DND-41 (cell line): ENCODE measurements around the gene ARHGAP8.

Source experiments
- ATAC-seq: fragments of 200-7000 bp; cut with Tn5 transposase; 3 replicates; pipeline ENCODE4 v1.9.1; 2021; ENCODE audit warnings: low read depth; ENCODE audit not compliant: insufficient read depth
- DNase-seq: peaks from one replicate; pipeline ENCODE4 v3.0.0-alpha.2; 2020
- H2AFZ ChIP-seq: 2 replicates; pipeline ENCODE4 v1.6.0; 2012; ENCODE audit warnings: low read depth, low read length
- H3K27ac ChIP-seq: 2 replicates; pipeline ENCODE4 v1.5.1; 2012; ENCODE audit warnings: low read length, inconsistent platforms
- H3K27me3 ChIP-seq: fragments of 200-600 bp; sonication (generic); 2 replicates; pipeline ENCODE4 v1.6.0; 2012; ENCODE audit warnings: low read length, mild to moderate bottlenecking, inconsistent platforms; ENCODE audit not compliant: insufficient read depth, poor library complexity
- H3K36me3 ChIP-seq: 2 replicates; pipeline ENCODE4 v1.5.1; 2012; ENCODE audit warnings: low read length, inconsistent platforms; ENCODE audit not compliant: insufficient read depth
- H3K4me1 ChIP-seq: 2 replicates; pipeline ENCODE4 v1.5.1; 2012; ENCODE audit warnings: mild to moderate bottlenecking, low read length; ENCODE audit not compliant: insufficient read depth
- H3K4me2 ChIP-seq: 2 replicates; pipeline ENCODE4 v1.6.0; 2012; ENCODE audit warnings: mild to moderate bottlenecking, moderate library complexity, low read length, inconsistent platforms; ENCODE audit not compliant: insufficient read depth
- H3K4me3 ChIP-seq, 2 experiments: fragments of 200-600 bp in 1 of 2; shearing (Covaris generic) in 1 of 2; 2 replicates each; pipeline ENCODE4 v1.5.1; 2012 to 2016; ENCODE audit warnings: inconsistent platforms in 2 of 2, low read length in 2 of 2, mild to moderate bottlenecking in 2 of 2, low read depth in 1 of 2, moderate library complexity in 1 of 2
- H3K79me2 ChIP-seq: 2 replicates; pipeline ENCODE4 v1.6.0; 2012; ENCODE audit warnings: low read length, inconsistent platforms; ENCODE audit not compliant: insufficient read depth
- H3K9ac ChIP-seq: 2 replicates; pipeline ENCODE4 v1.6.0; 2012; ENCODE audit warnings: low read depth, mild to moderate bottlenecking, inconsistent platforms, low read length, moderate library complexity
- H3K9me3 ChIP-seq: 2 replicates; pipeline ENCODE4 v1.5.1; 2012; ENCODE audit warnings: low read length, moderate library complexity, mild to moderate bottlenecking, inconsistent platforms; ENCODE audit not compliant: insufficient read depth, severe bottlenecking
- H4K20me1 ChIP-seq: 2 replicates; pipeline ENCODE4 v1.6.0; 2012; ENCODE audit warnings: low read length; ENCODE audit not compliant: insufficient read depth
- EZH2 ChIP-seq: IDR thresholded peaks from 3 replicates; pipeline ENCODE4 v1.6.1; 2012; ENCODE audit warnings: borderline replicate concordance, low read depth, mild to moderate bottlenecking, moderate library complexity, low read length, inconsistent platforms; ENCODE audit not compliant: severe bottlenecking
- TF ChIP-seq, protein P1 (sequence below): IDR thresholded peaks from 2 replicates; pipeline ENCODE4 v1.5.1; 2012; ENCODE audit warnings: borderline replicate concordance, low read length, moderate library complexity, mild to moderate bottlenecking; ENCODE audit not compliant: poor library complexity, severe bottlenecking; ENCODE audit errors: extremely low read depth

Gene ARHGAP8

DNA sequence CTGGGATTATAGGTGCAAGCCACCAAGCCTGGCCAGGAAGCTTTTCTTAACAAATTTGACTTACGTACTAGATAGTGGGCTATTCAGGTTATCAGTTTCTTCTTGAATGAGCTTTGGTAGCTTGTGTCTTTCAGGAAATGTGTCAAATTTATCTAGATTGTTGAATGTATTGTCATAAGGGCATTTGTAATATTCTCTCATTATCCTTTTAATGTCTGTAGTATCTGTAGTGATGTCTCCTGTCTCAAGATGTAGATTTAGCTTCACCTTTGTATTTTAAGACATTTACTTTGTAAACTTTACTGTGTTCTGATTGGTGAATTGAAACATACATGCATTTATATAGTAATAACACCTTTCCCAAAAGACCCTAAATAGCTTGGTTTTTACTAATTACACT, 20.7 kb downstream of the ARHGAP8 start:
- TF ChIP-seq, protein P1, sequence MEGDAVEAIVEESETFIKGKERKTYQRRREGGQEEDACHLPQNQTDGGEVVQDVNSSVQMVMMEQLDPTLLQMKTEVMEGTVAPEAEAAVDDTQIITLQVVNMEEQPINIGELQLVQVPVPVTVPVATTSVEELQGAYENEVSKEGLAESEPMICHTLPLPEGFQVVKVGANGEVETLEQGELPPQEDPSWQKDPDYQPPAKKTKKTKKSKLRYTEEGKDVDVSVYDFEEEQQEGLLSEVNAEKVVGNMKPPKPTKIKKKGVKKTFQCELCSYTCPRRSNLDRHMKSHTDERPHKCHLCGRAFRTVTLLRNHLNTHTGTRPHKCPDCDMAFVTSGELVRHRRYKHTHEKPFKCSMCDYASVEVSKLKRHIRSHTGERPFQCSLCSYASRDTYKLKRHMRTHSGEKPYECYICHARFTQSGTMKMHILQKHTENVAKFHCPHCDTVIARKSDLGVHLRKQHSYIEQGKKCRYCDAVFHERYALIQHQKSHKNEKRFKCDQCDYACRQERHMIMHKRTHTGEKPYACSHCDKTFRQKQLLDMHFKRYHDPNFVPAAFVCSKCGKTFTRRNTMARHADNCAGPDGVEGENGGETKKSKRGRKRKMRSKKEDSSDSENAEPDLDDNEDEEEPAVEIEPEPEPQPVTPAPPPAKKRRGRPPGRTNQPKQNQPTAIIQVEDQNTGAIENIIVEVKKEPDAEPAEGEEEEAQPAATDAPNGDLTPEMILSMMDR = no peak
- TF ChIP-seq EZH2 = no peak
- Histone ChIP-seq H3K4me3 (no peak overlapping the region), H2AFZ (no peak overlapping the region), H4K20me1 (no peaks in the 10 kb centered on the region), H3K4me1 (no peaks in the 10 kb centered on the region), H3K36me3 (no peaks in the 10 kb centered on the region), H3K79me2 (no peaks in the 10 kb centered on the region), H3K27me3 (no peaks in the 10 kb centered on the region), H3K4me2 (no peak overlapping the region), H3K9ac (no peak overlapping the region), H3K27ac (no peak overlapping the region), H3K9me3 (peaks cover 18% of the 10 kb centered on the region)
- ATAC-seq (no peak), DNase-seq (no peak)

DNA sequence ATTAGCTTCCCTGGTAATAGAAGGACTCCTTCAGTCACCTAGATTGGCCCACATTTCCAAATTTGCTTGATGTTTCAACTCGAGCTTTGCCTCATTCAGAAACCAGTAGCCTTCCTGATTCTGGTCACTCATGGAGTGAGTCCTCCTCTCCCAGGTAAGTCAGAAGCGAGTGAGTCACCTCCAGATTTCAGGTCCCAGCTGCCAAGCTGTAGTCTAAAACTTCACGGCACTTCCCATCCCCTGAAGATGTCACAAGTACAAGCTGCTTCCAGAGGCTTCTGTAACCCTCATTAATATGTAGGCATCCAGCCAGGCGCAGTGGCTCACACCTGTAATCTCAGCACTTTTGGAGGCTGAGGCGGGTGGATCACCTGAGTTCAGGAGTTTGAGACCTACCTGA, 23.5 kb downstream of the ARHGAP8 start:
- H3K9ac ChIP-seq = no peak overlapping the region
- H4K20me1 ChIP-seq = no peaks in the 10 kb centered on the region
- no peak for DNase-seq
- ATAC-seq = no peak
- H3K27ac ChIP-seq = no peak overlapping the region
- no peaks in the 10 kb centered on the region for H3K79me2 ChIP-seq
- no peaks in the 10 kb centered on the region for H3K36me3 ChIP-seq
- TF ChIP-seq EZH2 = no peak
- TF ChIP-seq, protein P1 = no peak
- no peak overlapping the region for H2AFZ ChIP-seq
- peaks cover 18% of the 10 kb centered on the region for H3K9me3 ChIP-seq
- H3K4me2 ChIP-seq = no peak overlapping the region
- no peaks in the 10 kb centered on the region for H3K27me3 ChIP-seq
- no peak overlapping the region for H3K4me3 ChIP-seq
- no peaks in the 10 kb centered on the region for H3K4me1 ChIP-seq

DNA sequence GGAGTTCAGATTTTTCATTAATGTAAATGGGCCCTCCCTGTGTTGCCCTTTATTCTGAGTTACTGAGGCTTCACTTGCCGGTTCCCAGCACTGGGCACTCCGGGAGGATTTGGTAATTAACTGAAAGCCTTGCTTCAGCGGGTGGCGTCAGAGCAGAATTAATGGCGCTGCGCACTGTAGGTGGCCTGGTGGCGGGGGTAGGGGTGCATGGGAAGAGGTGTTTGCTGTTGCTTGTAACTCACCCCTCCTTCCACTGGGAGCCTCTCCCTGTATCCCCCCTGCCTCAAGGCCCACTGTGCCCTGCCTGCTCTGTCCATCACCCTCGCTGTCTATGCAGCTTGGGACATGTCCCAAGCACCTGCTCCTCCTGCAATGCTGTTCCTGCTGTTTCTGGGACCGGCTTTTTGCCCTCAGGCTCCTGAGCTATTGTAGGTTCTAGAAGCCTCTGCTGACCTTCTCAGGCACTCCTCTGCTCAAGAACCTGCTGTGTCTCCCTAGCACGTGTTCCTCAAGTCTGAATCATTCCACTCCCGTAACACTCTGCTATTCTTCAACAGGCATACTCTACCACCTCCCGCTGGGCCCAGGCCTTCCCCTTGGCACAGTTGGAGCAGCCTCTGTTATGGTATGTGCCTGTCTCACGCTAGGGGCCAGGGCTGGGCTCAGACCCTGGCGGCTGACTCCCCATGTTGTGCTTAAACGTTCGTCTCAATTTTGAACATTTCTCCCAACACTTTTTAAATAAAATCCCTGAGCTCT, 24.4 kb downstream of the ARHGAP8 start:
- no peak overlapping the region for H3K4me3 ChIP-seq
- ATAC-seq (no peak), DNase-seq (no peak)
- H3K27me3 ChIP-seq = no peaks in the 10 kb centered on the region
- no peak overlapping the region for H2AFZ ChIP-seq
- no peaks in the 10 kb centered on the region for H3K4me1 ChIP-seq
- TF ChIP-seq, protein P1 = no peak
- TF ChIP-seq EZH2 = no peak
- H4K20me1 ChIP-seq = no peaks in the 10 kb centered on the region
- H3K9ac ChIP-seq = no peak overlapping the region
- no peak overlapping the region for H3K4me2 ChIP-seq
- no peak overlapping the region for H3K27ac ChIP-seq
- no peaks in the 10 kb centered on the region for H3K36me3 ChIP-seq
- peaks cover 18% of the 10 kb centered on the region for H3K9me3 ChIP-seq
- H3K79me2 ChIP-seq = no peaks in the 10 kb centered on the region

DNA sequence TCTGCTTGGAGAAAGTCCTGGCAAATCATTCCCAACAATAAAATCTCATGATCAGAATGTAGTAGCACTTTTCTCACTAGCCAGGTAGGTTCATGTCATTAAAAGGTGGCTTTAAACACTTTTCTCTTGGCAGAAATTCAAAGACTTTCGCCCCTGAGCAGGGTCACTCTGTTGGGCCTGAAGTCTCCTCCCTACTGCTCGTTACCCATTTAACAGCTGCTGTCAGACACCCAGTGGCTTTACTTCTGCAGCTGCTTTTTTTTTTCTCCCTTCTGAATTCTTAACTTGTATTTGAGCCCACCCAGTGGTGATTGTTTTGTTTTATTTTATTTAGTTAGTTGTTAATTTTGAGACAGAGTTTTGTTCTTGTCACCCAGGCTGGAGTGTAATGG, 25.0 kb downstream of the ARHGAP8 start:
- TF ChIP-seq EZH2 = no peak
- TF ChIP-seq, protein P1 = no peak
- Histone ChIP-seq H4K20me1 (no peaks in the 10 kb centered on the region), H2AFZ (no peak overlapping the region), H3K27ac (no peak overlapping the region), H3K9me3 (peaks cover 18% of the 10 kb centered on the region), H3K27me3 (no peaks in the 10 kb centered on the region), H3K4me2 (no peak overlapping the region), H3K36me3 (no peaks in the 10 kb centered on the region), H3K4me3 (no peak overlapping the region), H3K4me1 (no peaks in the 10 kb centered on the region), H3K79me2 (no peaks in the 10 kb centered on the region), H3K9ac (no peak overlapping the region)
- ATAC-seq (no peak), DNase-seq (no peak)
